ENCODE data around the gene VCAN.

Gene VCAN

DNA sequence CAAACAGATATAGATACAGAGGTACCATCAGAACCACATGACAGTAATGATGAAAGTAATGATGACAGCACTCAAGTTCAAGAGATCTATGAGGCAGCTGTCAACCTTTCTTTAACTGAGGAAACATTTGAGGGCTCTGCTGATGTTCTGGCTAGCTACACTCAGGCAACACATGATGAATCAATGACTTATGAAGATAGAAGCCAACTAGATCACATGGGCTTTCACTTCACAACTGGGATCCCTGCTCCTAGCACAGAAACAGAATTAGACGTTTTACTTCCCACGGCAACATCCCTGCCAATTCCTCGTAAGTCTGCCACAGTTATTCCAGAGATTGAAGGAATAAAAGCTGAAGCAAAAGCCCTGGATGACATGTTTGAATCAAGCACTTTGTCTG lies 69.2 kb downstream of the VCAN start:
- DNase-seq = no peak

GRCh38 chr5:83542839-83543238 lies 71.3 kb downstream of the VCAN start:
- no peak for DNase-seq

- DNase-seq = no peak
Measured at GRCh38 chr5:83543898-83544297, 72.4 kb downstream of the VCAN start.

GRCh38 chr5:83547161-83547560 lies 75.6 kb downstream of the VCAN start:
- no peak for DNase-seq

GRCh38 chr5:83547889-83548288 lies 76.3 kb downstream of the VCAN start:
- DNase-seq = no peak

DNA sequence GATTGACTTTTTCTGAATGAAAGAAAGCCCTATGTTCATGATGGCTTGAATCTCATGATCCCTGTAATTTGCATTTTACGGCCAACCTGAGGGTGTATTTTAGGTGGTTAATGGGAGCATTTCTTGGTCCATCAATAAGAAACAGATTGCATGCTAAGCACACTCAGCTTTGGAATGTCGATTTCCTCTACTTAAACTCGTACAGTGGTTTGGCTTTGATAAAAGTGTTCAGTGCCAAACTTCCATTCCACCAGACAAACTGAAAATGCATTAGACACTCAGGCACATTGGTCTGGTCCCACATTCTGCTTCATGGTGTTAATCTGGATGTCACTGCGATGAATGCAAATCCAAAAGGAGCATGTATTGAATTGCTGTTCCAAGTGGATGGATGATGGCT lies 77.0 kb downstream of the VCAN start:
- DNase-seq = no peak

GRCh38 chr5:83549076-83549475 lies 77.5 kb downstream of the VCAN start:
- no peak for DNase-seq

DNA sequence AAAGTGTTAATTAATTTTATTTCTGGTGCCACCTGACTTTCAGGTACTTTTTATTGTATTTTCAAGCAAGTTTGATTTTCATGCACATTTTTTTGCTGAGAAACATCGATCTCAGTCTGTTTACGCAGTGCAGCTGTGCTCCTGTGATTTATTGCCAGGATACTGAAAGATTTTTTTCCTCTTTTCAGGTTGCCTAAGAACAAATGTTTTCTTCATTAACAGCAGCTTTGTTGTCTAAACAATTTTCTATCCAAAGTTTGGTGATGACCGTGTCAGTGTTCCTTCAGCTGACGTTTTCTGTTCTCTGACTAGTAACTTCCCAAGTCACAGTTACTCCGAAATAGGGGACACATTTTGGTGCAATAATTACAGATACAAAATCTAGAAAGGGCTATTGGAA lies 78.1 kb downstream of the VCAN start:
- DNase-seq = no peak

GRCh38 chr5:83551821-83552220 lies 80.3 kb downstream of the VCAN start:
- no peak for DNase-seq

DNA sequence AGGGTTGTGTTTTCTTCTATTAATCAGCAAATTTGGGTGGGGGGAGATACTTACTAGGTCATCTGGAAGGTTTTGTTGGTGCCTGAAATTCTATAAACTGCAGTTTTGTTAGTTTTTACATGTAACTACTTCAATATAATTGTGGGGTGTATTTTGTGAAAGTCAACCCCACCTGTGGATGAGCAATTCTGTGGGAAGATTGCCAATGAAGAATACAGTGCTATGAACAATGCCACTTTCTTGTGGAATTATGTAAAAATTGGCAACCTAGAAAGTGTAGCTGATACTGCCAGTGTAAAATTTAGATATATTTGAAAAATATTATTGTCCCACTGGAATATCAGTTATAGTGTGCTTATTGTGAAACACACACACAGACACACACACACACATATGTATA lies 80.7 kb downstream of the VCAN start:
- no peak for DNase-seq

- no peak for DNase-seq
Measured at GRCh38 chr5:83553000-83553486, 81.5 kb downstream of the VCAN start.

DNA sequence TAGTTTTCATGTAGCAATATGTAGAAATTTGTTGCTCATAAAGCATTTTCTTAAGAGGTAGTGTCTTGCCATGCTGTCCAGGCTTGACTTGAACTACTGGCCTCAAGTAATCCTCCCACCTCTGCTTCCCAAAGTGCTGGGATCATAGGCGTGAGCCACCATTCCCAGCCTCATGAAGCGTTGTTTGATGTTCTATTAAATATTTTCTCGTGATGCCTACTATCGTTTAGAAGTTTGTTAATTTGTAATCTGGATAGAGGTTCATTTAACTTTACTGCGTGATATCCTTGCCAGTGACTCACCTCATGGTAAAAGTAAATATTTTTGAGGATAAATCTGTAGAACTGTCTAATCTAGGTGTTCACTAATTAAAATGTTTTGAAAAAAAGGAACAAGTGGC lies 82.6 kb downstream of the VCAN start:
- no peak for DNase-seq

GRCh38 chr5:83554686-83555085 lies 83.1 kb downstream of the VCAN start:
- DNase-seq = no peak

- DNase-seq = no peak
Measured at GRCh38 chr5:83555263-83555662, 83.7 kb downstream of the VCAN start.

DNA sequence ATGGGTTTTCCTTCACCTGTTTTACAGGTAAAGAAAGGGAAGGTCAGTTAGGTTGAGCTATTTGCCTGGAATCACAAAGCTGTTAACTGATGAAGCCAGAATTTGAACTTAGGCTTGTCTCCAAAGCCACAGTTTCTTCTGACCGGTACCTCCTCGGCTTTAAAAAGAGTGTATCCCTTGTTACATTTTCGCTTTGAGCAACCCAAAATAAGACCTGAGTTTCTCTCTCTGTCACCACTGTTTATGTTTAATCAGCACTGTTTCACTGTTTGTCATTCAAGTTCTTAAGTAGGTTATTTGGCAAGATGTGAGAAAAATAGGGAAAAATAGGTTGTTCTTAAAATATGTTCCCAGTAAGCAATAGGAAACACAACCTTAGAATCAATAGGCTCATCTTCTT lies 84.6 kb downstream of the VCAN start:
- DNase-seq = no peak

- no peak for DNase-seq
Measured at GRCh38 chr5:83559118-83559785, 87.7 kb downstream of the VCAN start.

- DNase-seq = no peak
Measured at GRCh38 chr5:83562071-83562606, 90.6 kb downstream of the VCAN start.

DNA sequence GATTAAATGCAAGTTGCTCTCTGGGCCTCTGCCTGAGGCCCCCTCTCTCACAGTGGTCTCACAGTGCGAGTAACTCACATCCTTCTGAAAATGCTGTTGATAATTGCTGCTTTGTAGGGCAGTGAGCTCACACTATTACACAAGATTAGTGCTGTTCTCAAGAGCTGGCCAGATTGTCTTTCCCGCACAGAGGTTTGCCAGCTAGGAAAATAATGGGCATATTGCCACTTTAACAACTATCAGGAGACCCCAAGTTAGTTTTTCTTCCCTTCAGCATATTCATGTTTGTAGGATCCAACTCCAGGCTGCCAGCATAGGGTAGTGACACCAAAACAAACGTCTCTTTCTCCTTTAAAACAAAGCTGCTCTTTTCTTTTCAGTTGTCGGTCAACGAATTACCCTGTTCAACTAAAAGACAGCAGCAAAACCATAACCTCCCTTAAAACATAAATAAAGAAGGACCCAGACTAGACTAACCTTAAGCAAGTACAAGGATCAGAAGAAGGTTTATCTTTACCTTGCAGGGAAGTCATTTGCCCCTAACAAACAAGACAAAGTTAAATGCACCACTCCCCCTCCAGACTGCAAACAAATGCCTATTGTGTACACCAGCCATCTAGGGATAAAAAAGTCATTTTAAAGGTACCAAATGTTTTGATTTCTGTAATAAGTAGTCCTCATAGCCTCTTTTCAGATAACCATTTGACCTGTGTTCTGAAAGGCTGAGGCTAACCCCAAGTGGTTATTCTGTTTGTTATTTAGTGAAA lies 91.4 kb downstream of the VCAN start:
- no peak for DNase-seq

DNA sequence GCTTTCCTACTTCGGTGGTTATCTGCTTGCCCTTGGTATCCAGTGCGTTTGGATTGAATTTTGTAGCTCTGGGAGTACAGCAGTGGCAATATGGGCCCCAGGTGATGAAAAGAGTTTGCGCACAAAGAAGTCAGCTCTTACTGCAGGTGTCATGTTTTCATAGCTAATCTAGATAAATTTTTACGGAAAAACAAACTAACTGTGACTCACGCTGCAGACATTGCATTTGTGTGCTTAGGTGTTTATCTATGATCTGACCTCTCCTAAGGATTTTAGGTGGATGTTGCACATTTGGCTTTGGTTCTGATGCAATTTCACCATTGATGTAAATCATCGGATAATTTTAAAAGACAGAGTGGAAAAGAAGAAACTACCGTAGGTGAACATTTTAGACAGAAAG lies 92.1 kb downstream of the VCAN start:
- DNase-seq = no peak

DNA sequence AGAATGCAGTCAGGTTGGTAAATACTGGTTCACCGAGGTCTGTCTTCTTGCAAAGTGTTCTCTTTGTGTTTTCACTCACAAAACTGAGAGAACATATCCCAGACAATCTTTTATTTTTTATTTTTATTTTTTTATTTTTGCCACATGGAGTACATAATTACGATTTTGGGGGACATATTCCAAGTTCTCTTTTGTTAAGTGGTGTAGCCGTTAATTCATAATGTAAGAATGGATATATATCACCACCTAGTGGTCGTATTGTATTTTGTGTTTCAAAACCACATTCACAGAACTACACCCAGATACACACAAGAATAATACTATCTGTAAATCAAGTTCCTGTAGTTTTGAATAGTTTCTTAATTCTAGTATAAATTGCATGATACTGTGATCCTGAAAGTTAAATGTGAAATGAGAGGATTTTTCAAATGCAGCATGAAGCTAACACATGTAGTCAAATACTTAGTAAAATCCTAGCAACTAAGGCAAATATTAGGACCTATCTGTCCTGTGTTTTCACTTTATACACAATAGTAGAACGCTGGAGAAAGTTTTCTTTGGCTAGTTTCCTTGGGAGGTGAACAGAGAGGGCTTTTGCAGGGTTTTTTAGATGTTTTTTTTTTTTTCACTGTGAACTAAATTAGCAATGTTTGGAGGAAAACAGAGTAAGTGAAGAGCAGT lies 92.7 kb downstream of the VCAN start:
- DNase-seq = no peak

DNA sequence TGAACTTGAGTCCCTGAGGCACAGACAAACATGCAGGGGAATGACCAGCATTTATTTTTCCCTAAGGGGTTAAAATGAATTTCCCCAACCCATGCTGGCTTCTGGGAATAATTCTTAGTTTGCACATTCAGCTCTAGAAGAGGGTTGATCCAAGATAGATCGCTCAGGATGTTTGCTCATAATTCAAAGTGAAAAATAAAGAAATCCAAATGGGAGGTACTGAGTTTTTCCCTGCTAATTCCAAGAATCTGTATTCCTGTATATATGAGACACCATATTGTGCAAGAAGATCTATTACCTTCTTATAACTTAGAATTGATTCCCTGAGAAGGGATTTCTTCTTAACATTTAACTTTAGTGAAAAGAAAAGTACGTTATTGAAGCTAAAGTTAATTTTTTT lies 96.2 kb downstream of the VCAN start:
- DNase-seq = no peak

DNA sequence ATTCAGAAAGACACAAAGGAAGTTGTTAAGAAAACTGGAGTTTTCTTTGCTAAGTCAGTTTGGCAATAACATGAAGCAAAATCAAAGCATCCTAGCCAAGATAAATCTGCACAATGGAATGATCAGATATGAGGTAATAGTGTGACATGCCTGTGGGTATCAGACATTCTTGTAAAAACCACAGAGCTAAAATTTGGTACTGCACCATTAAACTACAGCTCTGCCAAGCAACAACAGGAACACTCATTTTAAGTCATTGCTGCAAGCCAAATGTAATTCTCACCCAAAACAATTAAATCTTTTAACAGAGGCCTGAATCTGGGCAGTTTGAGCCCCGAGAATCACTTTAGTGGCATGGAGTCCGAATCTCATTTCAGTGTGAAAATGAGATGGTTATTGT lies 96.6 kb downstream of the VCAN start:
- no peak for DNase-seq

DNA sequence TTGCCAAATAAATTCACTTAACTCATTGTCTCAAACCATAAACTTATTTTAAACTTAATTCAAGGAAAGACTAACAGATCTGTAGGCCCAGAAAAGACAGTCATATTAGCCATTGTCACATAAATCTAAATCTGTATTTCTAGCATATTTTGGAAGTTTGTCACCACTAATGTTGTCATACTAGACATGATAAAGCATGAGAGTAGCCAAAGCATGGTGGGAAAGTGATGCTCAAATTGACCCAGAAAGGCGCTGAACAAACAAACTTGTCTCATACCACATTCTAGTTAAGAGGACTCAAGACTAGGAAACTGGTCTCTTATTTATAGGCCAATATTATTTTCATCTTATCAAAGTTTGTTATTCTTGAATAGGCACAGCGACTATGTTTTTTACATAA lies 99.4 kb downstream of the VCAN start:
- no peak for DNase-seq

DNA sequence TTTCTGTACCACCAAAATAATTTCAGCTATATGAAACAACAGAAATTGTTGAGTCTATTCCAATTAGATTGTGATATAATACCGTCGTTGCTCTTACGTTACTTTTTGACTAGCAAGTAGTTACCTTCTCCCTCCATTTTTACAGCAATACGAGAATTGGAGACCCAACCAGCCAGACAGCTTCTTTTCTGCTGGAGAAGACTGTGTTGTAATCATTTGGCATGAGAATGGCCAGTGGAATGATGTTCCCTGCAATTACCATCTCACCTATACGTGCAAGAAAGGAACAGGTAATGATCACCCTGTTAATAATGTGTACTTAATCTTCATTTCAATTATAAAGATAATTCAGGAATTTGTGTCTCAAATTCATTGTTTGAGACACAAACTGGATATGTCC lies 100.7 kb downstream of the VCAN start:
- no peak for DNase-seq

Measured in activated gamma-delta T cell (primary cell).